Fibroblast of pulmonary artery (primary cell): ENCODE results near the gene POU3F4.

Experiments used
- DNase-seq: peaks from one replicate; pipeline ENCODE4 v3.0.0-alpha.2; 2010; ENCODE audit warnings: low read depth
- H3K4me3 ChIP-seq: replicated peaks from 2 replicates; pipeline ENCODE4 v1.5.1; 2011; ENCODE audit warnings: low read depth, mild to moderate bottlenecking, control low read depth, low read length, moderate library complexity
- CTCF ChIP-seq: IDR thresholded peaks from 2 replicates; pipeline ENCODE4 v1.5.1; 2011; ENCODE audit warnings: mild to moderate bottlenecking, control low read depth, low read length, inconsistent platforms; ENCODE audit errors: missing control alignments

POU3F4 gene

GRCh38 chrX:83508006-83508405 is at the start of gene POU3F4:
POU3F4 (plus strand) TSS chrX:83508290; CDS start chrX:83508325, 35 bp downstream.
- TF ChIP-seq CTCF: no peak
- H3K4me3 ChIP-seq: no peak within 1 kb of the TSS

GRCh38 chrX:83469551-83469950 is 38.5 kb upstream of the POU3F4 start:
- peak; percentile 0 for DNase-seq
- no peak for TF ChIP-seq CTCF
- H3K4me3 ChIP-seq: no peak overlapping the region

More at GRCh38 chrX:83508006-83508405, at the start of gene POU3F4:
- DNase-seq: no peak

GRCh38 chrX:83495898-83496297 is 12.2 kb upstream of the POU3F4 start:
- no peak for DNase-seq
- no peak overlapping the region for H3K4me3 ChIP-seq
- TF ChIP-seq CTCF: no peak

GRCh38 chrX:83501003-83501402 is 7.1 kb upstream of the POU3F4 start:
- TF ChIP-seq CTCF: no peak
- no peak overlapping the region for H3K4me3 ChIP-seq
- DNase-seq: no peak

- DNase-seq: no peak
- no peak for TF ChIP-seq CTCF
- no peak overlapping the region for H3K4me3 ChIP-seq
Measured at GRCh38 chrX:83501530-83501929, 6.6 kb upstream of the POU3F4 start.

GRCh38 chrX:83504721-83505479 is 3.2 kb upstream of the POU3F4 start:
- no peak overlapping the region for H3K4me3 ChIP-seq
- TF ChIP-seq CTCF: no peak
- no peak for DNase-seq
